ENCODE data around the gene CLEC20A. TPM values are rescaled to one million over a fixed set of nuclear protein-coding genes. Genes with fewer than 3 reads are reported as not detected.

The CLEC20A gene
- total and polyA plus RNA-seq, 2 of the 8 experiments (the other 6 are each of a cell fraction or from before 2014, with no cell fraction given), result not detected

DNA sequence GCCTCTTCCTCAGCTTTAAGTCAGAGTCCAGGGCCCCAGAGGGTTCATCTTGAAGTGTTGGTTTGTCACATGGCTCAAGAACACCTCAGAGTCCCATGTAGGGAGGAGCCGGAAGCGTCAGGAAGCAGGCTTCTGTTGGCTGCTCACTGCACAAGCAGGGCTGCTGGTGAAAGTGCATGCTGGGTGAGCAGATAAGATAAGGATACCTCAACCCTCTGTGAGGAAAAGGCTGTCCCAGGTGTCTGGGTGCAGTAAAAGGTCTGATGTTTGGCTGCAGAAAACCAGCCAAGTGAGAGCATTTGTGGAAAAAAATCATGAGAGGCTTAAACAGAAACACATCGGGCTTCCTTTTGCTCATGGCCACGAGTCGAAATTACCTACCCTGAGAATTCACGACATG is 9.9 kb upstream of the CLEC20A start:
- Histone ChIP-seq H4K5ac (ENCODE audit: insufficient read length, low read depth, low read length) (no peak overlapping the region), H2BK15ac (ENCODE audit: low read length) (no peak overlapping the region), H3K36me3 (ENCODE audit: control insufficient read depth in 2 of 4, insufficient read depth in 4 of 4, low read length in 3 of 4) (no peaks in the 10 kb centered on the region), H2BK12ac (ENCODE audit: low read depth, low read length) (no peak overlapping the region), H2BK5ac (ENCODE audit: low read depth, low read length) (no peak overlapping the region), H2AFZ (ENCODE audit: low read length) (no peak overlapping the region), H4K91ac (replicated peaks; ENCODE audit: insufficient read length, low read length) (no peak overlapping the region), H3K14ac (ENCODE audit: insufficient read length) (no peak overlapping the region), H2AK5ac (ENCODE audit: low read depth, low read length) (no peak overlapping the region), H3K4me2 (ENCODE audit: insufficient read depth in 1 of 2, low read depth in 2 of 2, low read length in 2 of 2) (no peak overlapping the region), H2BK120ac (replicated peaks; ENCODE audit: low read depth, low read length) (no peak overlapping the region), H4K20me1 (replicated peaks in 1 of 2; ENCODE audit: control insufficient read depth in 1 of 2, insufficient read depth in 2 of 2, low read length in 2 of 2) (no peaks in the 10 kb centered on the region), H4K8ac (ENCODE audit: extremely low read depth, insufficient read depth, low read length) (no peak overlapping the region), H3K79me2 (ENCODE audit: control insufficient read depth in 1 of 2, insufficient read depth in 2 of 2, low read length in 2 of 2) (no peaks in the 10 kb centered on the region), H2BK20ac (ENCODE audit: low read length) (no peak overlapping the region), H3K18ac (ENCODE audit: extremely low read depth, low read length) (no peak overlapping the region), H3K9me3 (ENCODE audit: insufficient read depth in 2 of 2, low read depth in 1 of 2, low read length in 1 of 2) (no peaks in the 10 kb centered on the region), H3K23me2 (ENCODE audit: low read depth, low read length) (no peaks in the 10 kb centered on the region; the same call in 1 of the 2 replicates), H3K79me1 (ENCODE audit: low read depth, low read length) (no peaks in the 10 kb centered on the region; the same call in 1 of the 2 replicates), H3K4me3 (ENCODE audit: extremely low read depth in 1 of 4, insufficient read depth in 2 of 4, low read depth in 3 of 4, low read length in 4 of 4) (no peak overlapping the region), H3K56ac (replicated peaks; ENCODE audit: insufficient read length, low read depth, low read length) (no peak overlapping the region), H3K4me1 (replicated peaks in 1 of 4; ENCODE audit: control insufficient read depth in 3 of 4, insufficient read depth in 4 of 4, low read length in 3 of 4) (no peaks in the 10 kb centered on the region; a peak in 1 of 7 replicates), H3K27ac (ENCODE audit: low read depth, low read length) (no peak overlapping the region), H3K27me3 (replicated peaks in 1 of 4; ENCODE audit: control insufficient read depth in 3 of 4, extremely low read depth in 1 of 4, insufficient read depth in 3 of 4, low read length in 3 of 4) (no peaks in the 10 kb centered on the region), H3K23ac (ENCODE audit: insufficient read length) (no peak overlapping the region), H3K9ac (replicated peaks in 1 of 4; ENCODE audit: extremely low read depth in 1 of 4, low read depth in 3 of 4, low read length in 3 of 4) (no peak overlapping the region), H3K4ac (replicated peaks; ENCODE audit: insufficient read length, low read depth, low read length) (no peak overlapping the region)
- WGBS, 2 experiments (ENCODE audit: extremely low coverage in 1 of 2, insufficient coverage in 1 of 2, insufficient read length in 1 of 2, insufficient replicate concordance in 2 of 2, low coverage in 1 of 2, low lambda C conversion rate in 2 of 2, missing lambda C conversion rate in 1 of 2), result 90% methylated on average over 6 of the region's 6 CpGs; no CpG with 5 or more reads in 1 of the 2 experiments
- no peak for FAIRE-seq
- POLR2A ChIA-PET (ENCODE audit: partially characterized antibody), result no interaction called here
- CTCF ChIA-PET (ENCODE audit: partially characterized antibody), result interaction anchor here (1.0 to 13.1 kb wide), 4 partner anchors 12 to 207 kb away, joined by 3 to 238 read pairs (median 10); no protein-coding TSS in a partner anchor
- DNase-seq (ENCODE audit: low read depth in 1 of 2, low spot score in 2 of 2), result no peak
- no peak for TF ChIP-seq RXRA (IDR thresholded peaks at IDR 0.05; ENCODE audit: insufficient read depth, low read depth, low read length)
- no peak for TF ChIP-seq JUND (IDR thresholded peaks at IDR 0.05; ENCODE audit: low read length)

Data from H1 (cell line).